ENCODE measurements around the gene KIRREL3. TPM values are rescaled to one million over a fixed set of nuclear protein-coding genes. Genes with fewer than 3 reads are reported as not detected.

Gene KIRREL3
- total and polyA plus RNA-seq, 2 of the 8 experiments (the other 6 are each of a cell fraction or from before 2014, with no cell fraction given), result 0.29 to 0.32 TPM

- TF ChIP-seq HDAC2 (IDR thresholded peaks at IDR 0.05; ENCODE audit: borderline replicate concordance in 1 of 2, low read depth in 2 of 2, low read length in 2 of 2), result no peak
- TF ChIP-seq CHD2 (IDR thresholded peaks at IDR 0.05; ENCODE audit: low read length), result no peak
Observed at GRCh38 chr11:126479178-126479930, 521.2 kb downstream of the KIRREL3 start (continued).

Data from H1 (cell line).